A673 (cell line): ENCODE measurements around the gene MPHOSPH10. TPM values are rescaled to one million over a fixed set of nuclear protein-coding genes. Genes with fewer than 3 reads are reported as not detected.

Experiments
- BruUV-seq: library from RNA; stranded (reverse); fragments of 400-500 nt; replicated peaks from 2 replicates; lab custom pipeline; 2021; lab: Mats Ljungman, UMichigan
- CTCF ChIA-PET: fragments of 300-600 bp; sonication (Branson Sonifier 250); formaldehyde crosslinking; loops from one replicate; lab custom pipeline; 2022; ENCODE audit warnings: antibody characterized with exemption; lab: Charles Lee
- POLR2A ChIA-PET: fragments of 300-600 bp; sonication (Branson Sonifier 250); formaldehyde crosslinking; loops from one replicate; lab custom pipeline; 2022; ENCODE audit warnings: antibody characterized with exemption; ENCODE audit not compliant: low non-redundant PET; lab: Charles Lee
- DNase-seq: peaks from one replicate; pipeline ENCODE4 v3.0.0-alpha.2; 2015; ENCODE audit warnings: low spot score
- H3K27ac ChIP-seq: fragments of 200-600 bp; sonication (generic); 2 replicates; pipeline ENCODE4 v1.5.1; 2016; ENCODE audit warnings: mixed run types, low read depth, mild to moderate bottlenecking, mixed read lengths, antibody characterized with exemption, low read length; ENCODE audit not compliant: poor library complexity, severe bottlenecking
- H3K27me3 ChIP-seq: fragments of 200-600 bp; sonication (generic); replicated peaks from 2 replicates; pipeline ENCODE4 v1.6.1; 2017; ENCODE audit warnings: mixed run types, low read depth, mild to moderate bottlenecking, mixed read lengths, antibody characterized with exemption, low read length; ENCODE audit not compliant: insufficient read depth, poor library complexity
- H3K36me3 ChIP-seq: fragments of 200-600 bp; sonication (generic); 2 replicates; pipeline ENCODE4 v1.6.1; 2016; ENCODE audit warnings: mixed run types, mild to moderate bottlenecking, mixed read lengths, antibody characterized with exemption, low read length; ENCODE audit not compliant: insufficient read depth, poor library complexity, severe bottlenecking
- H3K4me1 ChIP-seq: fragments of 200-600 bp; sonication (generic); 2 replicates; pipeline ENCODE4 v1.6.1; 2017; ENCODE audit warnings: mixed run types, mild to moderate bottlenecking, mixed read lengths, antibody characterized with exemption, low read length; ENCODE audit not compliant: insufficient read depth, poor library complexity, severe bottlenecking
- H3K4me3 ChIP-seq: fragments of 200-600 bp; sonication (generic); 2 replicates; pipeline ENCODE4 v1.5.1; 2016; ENCODE audit warnings: low read depth, mixed run types, mild to moderate bottlenecking, mixed read lengths, low read length; ENCODE audit not compliant: poor library complexity, severe bottlenecking
- H3K9me3 ChIP-seq: fragments of 200-600 bp; sonication (generic); 2 replicates; pipeline ENCODE4 v1.6.1; 2016; ENCODE audit warnings: mixed run types, low read depth, mild to moderate bottlenecking, mixed read lengths, antibody characterized with exemption, low read length; ENCODE audit not compliant: poor library complexity, severe bottlenecking
- EZH2 ChIP-seq: fragments of 200-600 bp; sonication (generic); IDR thresholded peaks from 2 replicates; pipeline ENCODE4 v1.6.1; 2017; ENCODE audit warnings: borderline replicate concordance, low read depth, mild to moderate bottlenecking, mixed read lengths, antibody characterized with exemption, low read length; ENCODE audit not compliant: poor library complexity, severe bottlenecking
- intact Hi-C: fragments of 100-400 bp; cut with micrococcal nuclease; formaldehyde crosslinking; loops from one replicate; pipeline ENCODE4 v1.10.0; 2022; ENCODE audit not compliant: unreplicated experiment
- total RNA-seq: library from RNA; stranded (reverse); gene quantifications from 2 replicates; pipeline ENCODE4 v1.2.3, GENCODE V29; 2021
- TF ChIP-seq, protein P1 (sequence below): fragments of 300-800, 200-600 bp; sonication (generic); conservative IDR thresholded peaks from 2 replicates; pipeline ENCODE4 v1.5.1; 2017; ENCODE audit warnings: low read depth, mild to moderate bottlenecking, antibody characterized with exemption, low read length, moderate library complexity, mixed read lengths

MPHOSPH10 gene
- total RNA-seq, 1 experiment from 2014 or later, result 66.3 TPM

DNA sequence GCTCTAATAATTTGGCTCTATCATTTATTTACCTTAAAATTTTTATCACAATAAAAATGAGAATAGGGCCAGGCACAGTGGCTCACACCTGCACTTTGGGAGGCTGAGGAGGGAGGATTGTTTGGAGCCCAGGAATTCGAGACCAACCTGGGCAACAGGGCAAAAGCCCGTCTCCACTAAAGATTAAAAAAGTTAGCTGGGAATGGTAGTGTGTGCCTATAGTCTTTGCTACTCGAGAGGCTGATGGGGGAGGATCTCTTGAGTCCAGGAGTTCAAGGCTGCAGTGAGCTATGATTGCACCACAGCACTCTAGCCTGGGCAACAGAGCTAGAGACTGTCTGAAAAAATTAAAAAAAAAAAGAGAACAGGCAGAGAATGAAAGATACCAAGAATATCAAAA lies 5.7 kb downstream of the MPHOSPH10 start:
- no TSS peak for BruUV-seq

DNA sequence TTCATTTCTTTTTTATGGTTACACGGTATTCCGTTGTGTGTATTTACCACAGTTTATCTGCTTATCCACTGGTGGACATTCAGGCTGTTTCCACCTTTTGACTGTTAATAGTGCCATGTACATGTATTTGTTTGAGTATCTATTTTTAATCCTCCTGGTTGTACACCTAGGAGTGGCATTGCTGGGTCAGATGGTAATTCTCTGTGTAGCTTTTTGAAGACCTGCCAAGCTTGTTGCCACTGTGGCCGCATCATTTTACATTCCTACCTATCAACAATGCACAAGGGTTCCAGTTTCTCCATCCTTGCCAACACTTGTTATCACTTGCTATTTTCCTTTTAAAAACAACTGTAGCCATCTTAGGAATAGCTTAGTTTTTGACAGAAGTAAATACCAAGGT lies 13.3 kb downstream of the MPHOSPH10 start:
- H3K9me3 ChIP-seq, result no peaks in the 10 kb centered on the region
- H3K27me3 ChIP-seq, result no peaks in the 10 kb centered on the region
- CTCF ChIA-PET, result interaction anchor here (0.5 kb wide), 1 partner anchor 55 kb away, joined by 3 read pairs; no protein-coding TSS in a partner anchor
- intact Hi-C loops, result no loop called here
- H3K27ac ChIP-seq, result no peak overlapping the region
- POLR2A ChIA-PET, result no interaction called here
- no TSS peak for BruUV-seq
- no peaks in the 10 kb centered on the region for H3K4me1 ChIP-seq
- no peak for TF ChIP-seq EZH2
- DNase-seq, result no peak
- no peak overlapping the region for H3K4me3 ChIP-seq
- peaks cover 90% of the 10 kb centered on the region for H3K36me3 ChIP-seq

More for the DNA sequence above, 5.7 kb downstream of the MPHOSPH10 start:
- ChIA-PET POLR2A (no interaction called here), CTCF (no interaction called here)
- Histone ChIP-seq H3K4me3 (no peak overlapping the region), H3K4me1 (peaks cover 6% of the 10 kb centered on the region), H3K27ac (no peak overlapping the region), H3K9me3 (no peaks in the 10 kb centered on the region), H3K36me3 (peaks cover 75% of the 10 kb centered on the region), H3K27me3 (no peaks in the 10 kb centered on the region)
- intact Hi-C loops, result no loop called here
- DNase-seq, result no peak
- TF ChIP-seq, protein P1, sequence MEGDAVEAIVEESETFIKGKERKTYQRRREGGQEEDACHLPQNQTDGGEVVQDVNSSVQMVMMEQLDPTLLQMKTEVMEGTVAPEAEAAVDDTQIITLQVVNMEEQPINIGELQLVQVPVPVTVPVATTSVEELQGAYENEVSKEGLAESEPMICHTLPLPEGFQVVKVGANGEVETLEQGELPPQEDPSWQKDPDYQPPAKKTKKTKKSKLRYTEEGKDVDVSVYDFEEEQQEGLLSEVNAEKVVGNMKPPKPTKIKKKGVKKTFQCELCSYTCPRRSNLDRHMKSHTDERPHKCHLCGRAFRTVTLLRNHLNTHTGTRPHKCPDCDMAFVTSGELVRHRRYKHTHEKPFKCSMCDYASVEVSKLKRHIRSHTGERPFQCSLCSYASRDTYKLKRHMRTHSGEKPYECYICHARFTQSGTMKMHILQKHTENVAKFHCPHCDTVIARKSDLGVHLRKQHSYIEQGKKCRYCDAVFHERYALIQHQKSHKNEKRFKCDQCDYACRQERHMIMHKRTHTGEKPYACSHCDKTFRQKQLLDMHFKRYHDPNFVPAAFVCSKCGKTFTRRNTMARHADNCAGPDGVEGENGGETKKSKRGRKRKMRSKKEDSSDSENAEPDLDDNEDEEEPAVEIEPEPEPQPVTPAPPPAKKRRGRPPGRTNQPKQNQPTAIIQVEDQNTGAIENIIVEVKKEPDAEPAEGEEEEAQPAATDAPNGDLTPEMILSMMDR, result no peak
- TF ChIP-seq EZH2, result no peak

GRCh38 chr2:71148506-71149063 lies 18.2 kb downstream of the MPHOSPH10 start:
- no peak for TF ChIP-seq EZH2
- TF ChIP-seq, protein P1, result no peak
- Histone ChIP-seq H3K27ac (no peak overlapping the region), H3K36me3 (peaks cover 62% of the 10 kb centered on the region), H3K4me1 (no peaks in the 10 kb centered on the region), H3K27me3 (no peaks in the 10 kb centered on the region), H3K9me3 (no peaks in the 10 kb centered on the region), H3K4me3 (no peak overlapping the region)
- BruUV-seq, result no TSS peak
- no peak for DNase-seq
- POLR2A ChIA-PET, result no interaction called here
- CTCF ChIA-PET, result interaction anchor here (0.5 kb wide), 1 partner anchor 153 kb away, joined by 6 read pairs; no protein-coding TSS in a partner anchor
- intact Hi-C loops, result no loop called here
